Spleen (tissue), 7 donors: ENCODE data around the gene TMEM135.

Experiments used
- CTCF ChIP-seq, 11 experiments: fragments of 200-600 bp in 7 of 11; fragments of 450-650 bp in 4 of 11; sonication (generic) in 4 of 11; IDR thresholded peaks in 8 of 11; conservative IDR thresholded peaks in 3 of 11; 1 replicate in 7 of 11; 2 replicates in 4 of 11; pipeline versions ENCODE4 v1.4.0 to v1.8.0; 2016 to 2021; ENCODE audit warnings: antibody characterized with exemption in 11 of 11, inconsistent platforms in 4 of 11, mild to moderate bottlenecking in 1 of 11
- POLR2A ChIP-seq, 3 donors: fragments of 450-650 bp; IDR thresholded peaks; one replicate each; pipeline ENCODE4 v1.5.1; 2017; ENCODE audit warnings: antibody characterized with exemption in 3 of 3, mild to moderate bottlenecking in 1 of 3
- POLR2AphosphoS5 ChIP-seq, 3 donors: sonication (generic); formaldehyde crosslinking; IDR thresholded peaks; one replicate each; pipeline ENCODE4 v1.5.1; 2017; ENCODE audit warnings: antibody characterized with exemption in 3 of 3
- donor health status: DM: no; HTN: no; CAD: no; lungs with moderate emphysema.
- donor health status: DM: no; HTN: no; CAD: no.
- donor health status: DM: no; HTN: no; CAD: no.

GRCh38 chr11:87361891-87362290, 324.2 kb downstream of the TMEM135 start:
- TF ChIP-seq POLR2AphosphoS5 (IDR thresholded peaks at IDR 0.05): no peak
- TF ChIP-seq CTCF (IDR thresholded peaks at IDR 0.05 in 8 of 11, conservative IDR thresholded peaks at IDR 0.05 in 3 of 11): no peak
- no peak for TF ChIP-seq POLR2A (IDR thresholded peaks at IDR 0.05)
